HCT116 (cell line): ENCODE data around the gene ZNF423. TPM values are rescaled to one million over a fixed set of nuclear protein-coding genes. Genes with fewer than 3 reads are reported as not detected.

Source experiments
- ATAC-seq: fragments of 200-7000 bp; cut with Tn5 transposase; 2 replicates; pipeline ENCODE4 v1.9.1; 2020; ENCODE audit warnings: mild to moderate bottlenecking, moderate library complexity
- BruUV-seq: library from RNA; stranded (reverse); fragments of 400-500 nt; replicated peaks from 2 replicates; lab custom pipeline; 2021; lab: Mats Ljungman, UMichigan
- CTCF ChIA-PET: fragments of 300-600 bp; sonication (Branson Sonifier 250); formaldehyde crosslinking; loops from one replicate; lab custom pipeline; 2021; ENCODE audit warnings: antibody characterized with exemption; lab: Charles Lee
- POLR2A ChIA-PET: fragments of 300-600, 350-600 bp; sonication (Branson Sonifier 250); formaldehyde crosslinking; loops from one replicate; lab custom pipeline; 2021; ENCODE audit warnings: antibody characterized with exemption; lab: Charles Lee
- RAD21 ChIA-PET, 2 experiments: fragments of 300-600 bp; sonication (Branson Sonifier 250); formaldehyde crosslinking; loops; one replicate each; lab custom pipeline; 2023; ENCODE audit warnings: low total read pairs in 2 of 2; ENCODE audit not compliant: uncharacterized antibody in 2 of 2, unreplicated experiment in 2 of 2, low non-redundant PET in 1 of 2; lab: Charles Lee
- DNase-seq: peaks from one replicate; pipeline ENCODE4 v3.0.0-alpha.2; 2010; ENCODE audit warnings: low read depth, low spot score
- H2AFZ ChIP-seq: fragments of 200-600 bp; shearing (Covaris generic), sonication (generic); 2 replicates; pipeline ENCODE4 v1.6.1; 2017; ENCODE audit warnings: low read depth, mixed run types, mixed read lengths, antibody characterized with exemption, low read length; ENCODE audit not compliant: poor library complexity, severe bottlenecking
- H3K27ac ChIP-seq: 2 replicates; pipeline ENCODE4 v1.5.1; 2012; ENCODE audit warnings: low read depth, low read length
- H3K27me3 ChIP-seq: fragments of 200-600 bp; sonication (generic); 2 replicates; pipeline ENCODE4 v1.6.1; 2016; ENCODE audit warnings: mixed run types, low read length, mixed read lengths; ENCODE audit not compliant: insufficient read depth
- H3K36me3 ChIP-seq, 2 experiments: fragments of 200-500 bp in 1 of 2; fragments of 200-600 bp in 1 of 2; sonication (Bioruptor generic) in 1 of 2; sonication (generic) in 1 of 2; 2 replicates each; pipeline versions ENCODE4 v1.5.1 to v1.6.1; 2014 to 2016; ENCODE audit warnings: low read length in 2 of 2, inconsistent platforms in 1 of 2, mixed read lengths in 1 of 2, mixed run types in 1 of 2; ENCODE audit not compliant: insufficient read depth in 2 of 2, control insufficient read depth in 1 of 2
- H3K4me1 ChIP-seq, 2 experiments: fragments of 200-600 bp in 1 of 2; sonication (generic) in 1 of 2; 2 replicates each; pipeline versions ENCODE4 v1.5.1 to v1.6.1; 2012 to 2017; ENCODE audit warnings: low read length in 2 of 2, inconsistent platforms in 1 of 2, mild to moderate bottlenecking in 1 of 2, mixed read lengths in 1 of 2, mixed run types in 1 of 2, moderate library complexity in 1 of 2; ENCODE audit not compliant: insufficient read depth in 2 of 2, control insufficient read depth in 1 of 2
- H3K4me2 ChIP-seq: fragments of 200-600 bp; sonication (generic); 2 replicates; pipeline ENCODE4 v1.6.1; 2017; ENCODE audit warnings: mixed run types, low read length, mixed read lengths
- H3K4me3 ChIP-seq, 2 experiments: fragments of 200-600 bp in 1 of 2; sonication (generic) in 1 of 2; replicated peaks in 1 of 2; 2 replicates each; pipeline ENCODE4 v1.5.1; 2011 to 2016; ENCODE audit warnings: low read length in 2 of 2, control low read depth in 1 of 2, low read depth in 1 of 2, mild to moderate bottlenecking in 1 of 2, mixed read lengths in 1 of 2, mixed run types in 1 of 2
- H3K79me2 ChIP-seq: fragments of 200-600 bp; sonication (generic); 2 replicates; pipeline ENCODE4 v1.6.1; 2017; ENCODE audit warnings: mild to moderate bottlenecking, mixed run types, low read length, moderate library complexity, mixed read lengths; ENCODE audit not compliant: insufficient read depth
- H3K9ac ChIP-seq: fragments of 200-600 bp; sonication (generic); 2 replicates; pipeline ENCODE4 v1.6.1; 2016; ENCODE audit warnings: low read length, mixed read lengths
- H3K9me2 ChIP-seq: fragments of 200-600 bp; sonication (generic), shearing (Covaris generic); 2 replicates; pipeline ENCODE4 v1.6.1; 2017; ENCODE audit warnings: mixed run types, mild to moderate bottlenecking, moderate library complexity; ENCODE audit not compliant: insufficient read depth
- H3K9me3 ChIP-seq, 2 experiments: fragments of 200-500 bp in 1 of 2; fragments of 200-600 bp in 1 of 2; sonication (Bioruptor generic) in 1 of 2; sonication (generic) in 1 of 2; 2 replicates each; pipeline ENCODE4 v1.6.1; 2014 to 2017; ENCODE audit warnings: low read length in 2 of 2, mixed read lengths in 2 of 2, inconsistent platforms in 1 of 2, low read depth in 1 of 2, mild to moderate bottlenecking in 1 of 2, mixed run types in 1 of 2, moderate library complexity in 1 of 2; ENCODE audit not compliant: control insufficient read depth in 1 of 2, insufficient read depth in 1 of 2
- H4K20me1 ChIP-seq: fragments of 200-600 bp; sonication (generic), shearing (Covaris generic); 2 replicates; pipeline ENCODE4 v1.6.1; 2017; ENCODE audit warnings: mixed run types, mild to moderate bottlenecking, moderate library complexity; ENCODE audit not compliant: insufficient read depth
- CEBPB ChIP-seq: IDR thresholded peaks from 2 replicates; pipeline ENCODE4 v1.6.1; 2012; ENCODE audit warnings: low read depth
- EGR1 ChIP-seq: IDR thresholded peaks from 2 replicates; pipeline ENCODE4 v1.6.1; 2012; ENCODE audit warnings: low read depth
- ELF1 ChIP-seq: IDR thresholded peaks from 2 replicates; pipeline ENCODE4 v1.6.1; 2012; ENCODE audit warnings: low read depth, borderline replicate concordance
- EZH2phosphoT487 ChIP-seq: fragments of 200-600 bp; IDR thresholded peaks from 2 replicates; pipeline ENCODE4 v1.6.1; 2018; ENCODE audit warnings: antibody characterized with exemption, borderline replicate concordance
- FOSL1 ChIP-seq: IDR thresholded peaks from 2 replicates; pipeline ENCODE4 v1.6.1; 2012; ENCODE audit warnings: low read depth
- JUND ChIP-seq: IDR thresholded peaks from 2 replicates; pipeline ENCODE4 v1.6.1; 2012
- MAX ChIP-seq: IDR thresholded peaks from 2 replicates; pipeline ENCODE4 v1.6.1; 2012
- POLR2AphosphoS5 ChIP-seq: IDR thresholded peaks from 2 replicates; pipeline ENCODE4 v1.6.1; 2011; ENCODE audit warnings: mild to moderate bottlenecking, low read depth, low read length, moderate library complexity
- RAD21 ChIP-seq: IDR thresholded peaks from 2 replicates; pipeline ENCODE4 v1.6.1; 2012; ENCODE audit warnings: low read depth, mild to moderate bottlenecking
- REST ChIP-seq: IDR thresholded peaks from 2 replicates; pipeline ENCODE4 v1.6.1; 2012; ENCODE audit warnings: low read depth
- SP1 ChIP-seq: IDR thresholded peaks from 2 replicates; pipeline ENCODE4 v1.6.1; 2012; ENCODE audit warnings: low read depth
- TCF7L2 ChIP-seq: IDR thresholded peaks from 2 replicates; pipeline ENCODE4 v1.7.0; 2011; ENCODE audit warnings: borderline replicate concordance, inconsistent platforms; ENCODE audit not compliant: insufficient read depth, insufficient read length; ENCODE audit errors: extremely low read depth
- ZBTB33 ChIP-seq: IDR thresholded peaks from 2 replicates; pipeline ENCODE4 v1.6.1; 2011; ENCODE audit warnings: mild to moderate bottlenecking, low read length, moderate library complexity; ENCODE audit not compliant: insufficient replicate concordance; ENCODE audit errors: extremely low read depth
- ZFX ChIP-seq: fragments of 450-650 bp; IDR thresholded peaks from 2 replicates; pipeline ENCODE4 v1.6.1; 2017
- ZNF274 ChIP-seq: fragments of 200-500 bp; sonication (Bioruptor generic); IDR thresholded peaks from 2 replicates; pipeline ENCODE4 v1.6.1; 2014; ENCODE audit warnings: mild to moderate bottlenecking, low read depth, low read length, inconsistent platforms
- intact Hi-C: fragments of 100-400 bp; cut with micrococcal nuclease; formaldehyde crosslinking; loops from 2 replicates; pipeline ENCODE4 v1.10.0; 2022
- total RNA-seq: library from RNA; stranded (reverse); gene quantifications from one replicate; pipeline ENCODE4 v1.2.1, GENCODE V29; 2021; ENCODE audit not compliant: unreplicated experiment

Gene ZNF423
- total RNA-seq, 1 experiment from 2014 or later: 0.22 TPM

- CTCF ChIA-PET: no interaction called here
- H3K4me2 ChIP-seq: no peak overlapping the region
- ATAC-seq: no peak
- H3K36me3 ChIP-seq: no peaks in the 10 kb centered on the region
- no peak for DNase-seq
- H2AFZ ChIP-seq: no peak overlapping the region
- H3K27ac ChIP-seq: no peak overlapping the region
- no peaks in the 10 kb centered on the region for H3K79me2 ChIP-seq
- H3K9ac ChIP-seq: no peak overlapping the region
- POLR2A ChIA-PET: no interaction called here
- no peaks in the 10 kb centered on the region for H4K20me1 ChIP-seq
- no peaks in the 10 kb centered on the region for H3K9me2 ChIP-seq
- no TSS peak for BruUV-seq
- RAD21 ChIA-PET: no interaction called here
- no peaks in the 10 kb centered on the region for H3K4me1 ChIP-seq
- TF ChIP-seq ZBTB33 (no peak), CEBPB (no peak), TCF7L2 (no peak), EZH2phosphoT487 (no peak), RAD21 (no peak), ZNF274 (no peak), REST (no peak), ZFX (no peak), MAX (no peak), JUND (no peak), SP1 (no peak), EGR1 (no peak), FOSL1 (no peak), ELF1 (no peak), POLR2AphosphoS5 (no peak)
- TF ChIP-seq, all 23 proteins: peak for 0
- Histone ChIP-seq H3K9me3 (no peaks in the 10 kb centered on the region), H3K4me3 (no peak overlapping the region), H3K27me3 (no peaks in the 10 kb centered on the region)
- intact Hi-C loops: no loop called here
These were observed 227.8 kb downstream of the ZNF423 start for GRCh38 chr16:49628148-49628547.
